ENCODE results near the gene GMPR2. TPM values are rescaled to one million over a fixed set of nuclear protein-coding genes. Genes with fewer than 3 reads are reported as not detected.
A peak's percentile ranks its signal among the peaks of the same experiment; 100 is the strongest.

The GMPR2 gene
- total RNA-seq, 1 experiment from 2014 or later, result 85.8 TPM

DNA sequence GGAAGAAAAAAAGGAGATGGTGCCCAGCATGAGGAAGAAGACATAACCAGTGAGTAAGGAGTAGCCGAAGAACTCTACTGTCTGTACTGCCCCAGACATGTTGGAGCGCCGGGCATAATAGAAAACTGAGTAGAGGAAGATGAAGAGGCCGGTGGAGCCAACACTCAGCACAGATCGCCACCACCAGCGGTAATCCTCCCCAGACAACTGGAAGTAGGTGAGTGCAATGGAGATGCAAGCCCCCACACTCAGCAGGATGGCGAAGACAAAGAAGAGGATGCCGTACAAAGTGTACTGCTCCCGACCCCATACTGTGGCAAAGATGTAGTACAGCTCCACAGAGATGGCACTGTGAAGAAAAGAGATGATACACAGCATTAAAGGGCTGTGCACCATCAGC is 43.3 kb upstream of the GMPR2 start:
- Histone ChIP-seq H3K4me1 (ENCODE audit: insufficient read depth, low read length, poor library complexity, severe bottlenecking) (peaks cover 13% of the 10 kb centered on the region), H3K4me3 (ENCODE audit: low read depth, low read length, poor library complexity, severe bottlenecking) (no peak overlapping the region), H3K9me3 (ENCODE audit: low read depth, low read length, poor library complexity, severe bottlenecking) (no peaks in the 10 kb centered on the region), H3K27ac (ENCODE audit: low read depth, low read length, poor library complexity, severe bottlenecking) (no peak overlapping the region), H3K27me3 (replicated peaks; ENCODE audit: insufficient read depth, low read depth, low read length, poor library complexity) (no peaks in the 10 kb centered on the region), H3K36me3 (ENCODE audit: insufficient read depth, low read length, poor library complexity, severe bottlenecking) (peaks cover 38% of the 10 kb centered on the region)
- no TSS peak for BruUV-seq (replicated peaks)
- no peak for TF ChIP-seq EZH2 (IDR thresholded peaks at IDR 0.05; ENCODE audit: borderline replicate concordance, low read depth, low read length, poor library complexity, severe bottlenecking)
- CTCF ChIA-PET, result no interaction called here
- intact Hi-C loops (cut with micrococcal nuclease; ENCODE audit: unreplicated experiment), result loop anchor here (5.0 kb wide), 1 partner anchor 42 kb away; the partner anchor contains the start of genes PSME2 and RNF31
- POLR2A ChIA-PET (ENCODE audit: low non-redundant PET), result no interaction called here
- no peak for DNase-seq (ENCODE audit: low spot score)

DNA sequence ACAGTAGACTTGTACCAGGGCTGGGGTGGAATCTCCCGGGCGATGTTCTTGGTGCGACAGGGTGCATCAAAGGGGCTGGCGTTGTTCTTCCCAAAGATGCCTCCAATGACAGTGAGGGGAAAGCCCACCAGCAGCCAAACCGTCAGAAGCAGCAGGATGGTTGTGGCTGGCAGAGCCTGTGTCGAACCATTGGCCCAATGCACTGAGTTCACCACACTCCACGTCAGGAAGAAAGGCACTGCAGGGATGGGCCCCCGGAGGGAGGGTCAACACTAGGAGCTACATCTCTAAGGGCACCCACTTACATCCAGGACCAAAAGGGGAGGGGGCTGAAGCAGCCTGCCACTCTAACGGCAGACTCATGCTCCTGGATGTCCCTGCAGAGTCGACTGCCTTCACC is 42.3 kb upstream of the GMPR2 start:
- POLR2A ChIA-PET (ENCODE audit: low non-redundant PET), result no interaction called here
- no TSS peak for BruUV-seq (replicated peaks)
- Histone ChIP-seq H3K4me1 (ENCODE audit: insufficient read depth, low read length, poor library complexity, severe bottlenecking) (peaks cover 19% of the 10 kb centered on the region), H3K4me3 (ENCODE audit: low read depth, low read length, poor library complexity, severe bottlenecking) (no peak overlapping the region), H3K36me3 (ENCODE audit: insufficient read depth, low read length, poor library complexity, severe bottlenecking) (peaks cover 28% of the 10 kb centered on the region), H3K27me3 (replicated peaks; ENCODE audit: insufficient read depth, low read depth, low read length, poor library complexity) (no peaks in the 10 kb centered on the region), H3K9me3 (ENCODE audit: low read depth, low read length, poor library complexity, severe bottlenecking) (no peaks in the 10 kb centered on the region), H3K27ac (ENCODE audit: low read depth, low read length, poor library complexity, severe bottlenecking) (no peak overlapping the region)
- intact Hi-C loops (cut with micrococcal nuclease; ENCODE audit: unreplicated experiment), result no loop called here
- TF ChIP-seq, protein P1, sequence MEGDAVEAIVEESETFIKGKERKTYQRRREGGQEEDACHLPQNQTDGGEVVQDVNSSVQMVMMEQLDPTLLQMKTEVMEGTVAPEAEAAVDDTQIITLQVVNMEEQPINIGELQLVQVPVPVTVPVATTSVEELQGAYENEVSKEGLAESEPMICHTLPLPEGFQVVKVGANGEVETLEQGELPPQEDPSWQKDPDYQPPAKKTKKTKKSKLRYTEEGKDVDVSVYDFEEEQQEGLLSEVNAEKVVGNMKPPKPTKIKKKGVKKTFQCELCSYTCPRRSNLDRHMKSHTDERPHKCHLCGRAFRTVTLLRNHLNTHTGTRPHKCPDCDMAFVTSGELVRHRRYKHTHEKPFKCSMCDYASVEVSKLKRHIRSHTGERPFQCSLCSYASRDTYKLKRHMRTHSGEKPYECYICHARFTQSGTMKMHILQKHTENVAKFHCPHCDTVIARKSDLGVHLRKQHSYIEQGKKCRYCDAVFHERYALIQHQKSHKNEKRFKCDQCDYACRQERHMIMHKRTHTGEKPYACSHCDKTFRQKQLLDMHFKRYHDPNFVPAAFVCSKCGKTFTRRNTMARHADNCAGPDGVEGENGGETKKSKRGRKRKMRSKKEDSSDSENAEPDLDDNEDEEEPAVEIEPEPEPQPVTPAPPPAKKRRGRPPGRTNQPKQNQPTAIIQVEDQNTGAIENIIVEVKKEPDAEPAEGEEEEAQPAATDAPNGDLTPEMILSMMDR (conservative IDR thresholded peaks at IDR 0.05; ENCODE audit: low read depth, low read length), result no peak
- TF ChIP-seq EZH2 (IDR thresholded peaks at IDR 0.05; ENCODE audit: borderline replicate concordance, low read depth, low read length, poor library complexity, severe bottlenecking), result no peak
- CTCF ChIA-PET, result no interaction called here
- DNase-seq (ENCODE audit: low spot score), result no peak

DNA sequence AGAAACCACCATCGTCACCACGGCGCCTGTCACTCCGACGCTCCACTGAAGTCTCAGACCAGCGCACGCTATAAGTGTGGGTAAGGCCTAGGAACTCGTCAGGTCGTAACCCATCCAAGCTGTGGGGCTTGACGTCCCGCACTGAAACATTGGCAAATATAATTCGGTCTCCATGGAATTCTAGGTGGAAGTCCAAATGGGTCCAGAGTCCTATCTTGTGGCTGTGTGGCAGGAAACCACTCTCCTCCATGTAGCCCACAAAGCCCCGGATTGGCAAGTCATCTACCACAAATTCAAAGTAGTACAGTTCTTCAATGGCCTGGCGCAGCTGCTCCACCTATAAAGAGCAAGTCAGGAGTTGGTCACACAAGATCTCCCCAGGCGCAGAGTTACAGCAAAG is 39.8 kb upstream of the GMPR2 start:
- DNase-seq (ENCODE audit: low spot score), result no peak
- TF ChIP-seq EZH2 (IDR thresholded peaks at IDR 0.05; ENCODE audit: borderline replicate concordance, low read depth, low read length, poor library complexity, severe bottlenecking), result no peak
- TF ChIP-seq, protein P1 (conservative IDR thresholded peaks at IDR 0.05; ENCODE audit: low read depth, low read length), result no peak
- H3K36me3 ChIP-seq (ENCODE audit: insufficient read depth, low read length, poor library complexity, severe bottlenecking), result peaks cover 13% of the 10 kb centered on the region
- POLR2A ChIA-PET (ENCODE audit: low non-redundant PET), result no interaction called here
- BruUV-seq (replicated peaks), result no TSS peak
- CTCF ChIA-PET, result no interaction called here
- no peak overlapping the region for H3K4me3 ChIP-seq (ENCODE audit: low read depth, low read length, poor library complexity, severe bottlenecking)
- peaks cover 14% of the 10 kb centered on the region for H3K4me1 ChIP-seq (ENCODE audit: insufficient read depth, low read length, poor library complexity, severe bottlenecking)
- no peaks in the 10 kb centered on the region for H3K9me3 ChIP-seq (ENCODE audit: low read depth, low read length, poor library complexity, severe bottlenecking)
- H3K27me3 ChIP-seq (replicated peaks; ENCODE audit: insufficient read depth, low read depth, low read length, poor library complexity), result no peaks in the 10 kb centered on the region
- no peak overlapping the region for H3K27ac ChIP-seq (ENCODE audit: low read depth, low read length, poor library complexity, severe bottlenecking)
- intact Hi-C loops (cut with micrococcal nuclease; ENCODE audit: unreplicated experiment), result no loop called here

DNA sequence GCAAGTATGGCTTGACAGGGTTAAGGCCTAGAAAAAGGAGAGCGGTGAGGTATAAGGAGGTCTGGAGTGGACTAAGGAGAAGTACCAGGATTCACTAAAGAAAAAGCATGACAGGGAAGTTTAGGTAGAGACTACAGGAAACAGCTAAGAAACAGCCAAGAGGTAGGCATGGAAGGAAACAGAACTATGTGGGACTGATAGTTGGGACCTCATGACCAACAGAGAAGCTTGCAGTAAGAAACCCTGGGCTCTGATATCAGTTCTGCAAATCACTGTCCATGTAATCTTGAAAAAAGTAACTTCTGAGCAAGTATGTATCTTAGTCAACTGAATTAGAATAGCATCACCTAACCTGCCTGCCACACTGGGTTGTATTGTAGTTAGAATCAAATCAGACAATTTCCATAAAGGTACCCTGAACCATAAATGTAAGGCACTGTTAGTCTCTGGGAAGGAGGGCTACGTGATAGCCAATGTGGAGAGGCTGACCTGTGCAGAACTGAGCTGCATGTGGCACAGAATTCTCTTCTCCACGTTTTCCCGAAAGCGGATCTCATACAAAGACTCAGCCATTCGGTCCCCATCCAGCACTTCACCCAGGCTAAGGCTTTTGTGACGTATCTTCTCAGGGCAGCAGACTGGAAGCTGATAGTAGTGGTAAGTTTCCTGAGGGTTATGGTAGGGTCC is 38.4 kb upstream of the GMPR2 start:
- Histone ChIP-seq H3K36me3 (ENCODE audit: insufficient read depth, low read length, poor library complexity, severe bottlenecking) (peaks cover 13% of the 10 kb centered on the region), H3K27me3 (replicated peaks; ENCODE audit: insufficient read depth, low read depth, low read length, poor library complexity) (no peaks in the 10 kb centered on the region), H3K27ac (ENCODE audit: low read depth, low read length, poor library complexity, severe bottlenecking) (peak overlapping the region; percentile 97), H3K4me3 (ENCODE audit: low read depth, low read length, poor library complexity, severe bottlenecking) (peak overlapping the region; percentile 81), H3K9me3 (ENCODE audit: low read depth, low read length, poor library complexity, severe bottlenecking) (no peaks in the 10 kb centered on the region), H3K4me1 (ENCODE audit: insufficient read depth, low read length, poor library complexity, severe bottlenecking) (peaks cover 11% of the 10 kb centered on the region)
- BruUV-seq (replicated peaks), result TSS peak; percentile 40
- ChIA-PET CTCF (no interaction called here), POLR2A (ENCODE audit: low non-redundant PET) (no interaction called here)
- no peak for DNase-seq (ENCODE audit: low spot score)
- intact Hi-C loops (cut with micrococcal nuclease; ENCODE audit: unreplicated experiment), result loop anchor here (2.0 kb wide), 1 partner anchor 36 kb away; no protein-coding TSS in a partner anchor
- no peak for TF ChIP-seq EZH2 (IDR thresholded peaks at IDR 0.05; ENCODE audit: borderline replicate concordance, low read depth, low read length, poor library complexity, severe bottlenecking)
- TF ChIP-seq, protein P1 (conservative IDR thresholded peaks at IDR 0.05; ENCODE audit: low read depth, low read length), result no peak
